Upper lobe of left lung (tissue), 6 donors: ENCODE results near the gene MAP4K4. TPM values are rescaled to one million over a fixed set of nuclear protein-coding genes. Genes with fewer than 3 reads are reported as not detected.

Experiments used
- ATAC-seq, 2 donors: fragments of 200-7000 bp; cut with Tn5 transposase; one replicate each; pipeline ENCODE4 v1.9.1; 2022; ENCODE audit warnings: mild to moderate bottlenecking in 2 of 2, moderate library complexity in 2 of 2; ENCODE audit not compliant: low FRiP score in 2 of 2
- DNase-seq, 2 donors: peaks; one replicate each; pipeline ENCODE4 v3.0.0-alpha.2; 2019 to 2020
- H3K27ac ChIP-seq, 4 donors: fragments of 200-600 bp; sonication (generic); one replicate each; pipeline ENCODE4 v1.5.1; 2016 to 2019
- H3K27me3 ChIP-seq, 4 donors: fragments of 200-600 bp; sonication (generic); one replicate each; pipeline ENCODE4 v1.5.1; 2017 to 2019
- H3K36me3 ChIP-seq, 4 donors: fragments of 200-600 bp; sonication (generic); one replicate each; pipeline ENCODE4 v1.5.1; 2016 to 2019
- H3K4me1 ChIP-seq, 4 donors: fragments of 200-600 bp; sonication (generic); one replicate each; pipeline ENCODE4 v1.5.1; 2018 to 2019
- H3K4me3 ChIP-seq, 4 donors: fragments of 200-600 bp; sonication (generic); one replicate each; pipeline ENCODE4 v1.5.1; 2017 to 2019; ENCODE audit warnings: mild to moderate bottlenecking in 2 of 4, moderate library complexity in 1 of 4
- H3K9me3 ChIP-seq, 4 donors: fragments of 200-600 bp; sonication (generic); one replicate each; pipeline ENCODE4 v1.5.1; 2018 to 2019
- CTCF ChIP-seq, 6 experiments: fragments of 450-650 bp in 4 of 6; fragments of 200-600 bp in 2 of 6; sonication (generic) in 2 of 6; IDR thresholded peaks; one replicate each; pipeline ENCODE4 v1.5.1; 2016 to 2019; ENCODE audit warnings: antibody characterized with exemption in 6 of 6
- EP300 ChIP-seq, 4 donors: sonication (generic); formaldehyde crosslinking; IDR thresholded peaks; one replicate each; pipeline ENCODE4 v1.5.1; 2017; ENCODE audit warnings: antibody characterized with exemption in 4 of 4, control low read depth in 2 of 4
- POLR2A ChIP-seq, 4 donors: fragments of 450-650 bp; IDR thresholded peaks; one replicate each; pipeline ENCODE4 v1.5.1; 2016 to 2017; ENCODE audit warnings: antibody characterized with exemption in 4 of 4, mild to moderate bottlenecking in 2 of 4
- POLR2AphosphoS5 ChIP-seq, 2 donors: sonication (generic); formaldehyde crosslinking; IDR thresholded peaks; one replicate each; pipeline ENCODE4 v1.5.1; 2017; ENCODE audit warnings: antibody characterized with exemption in 2 of 2
- WGBS, 2 donors: methylation state at CpG; one replicate each; pipeline ENCODE4 v1.1.5; 2017 to 2018; 5-methylcytosine and 5-hydroxymethylcytosine counted together
- total RNA-seq, 6 donors: library from RNA; depleted of rRNA in 4 of 6; stranded (reverse); fragments of >200 nt in 4 of 6; gene quantifications; one replicate each; pipeline versions ENCODE4 v1.1.0 to v1.2.1, GENCODE V29; 2016 to 2021
- donor health status: DM: no; HTN: no; CAD: no; lungs with moderate emphysema.
- donor health status: DM: no; HTN: yes; CAD: no; lungs with severe emphysema.

MAP4K4 gene
- total RNA-seq, 6 donors from 2014 or later = 49.8 to 88.0 (median 56.4) TPM

- no peaks in the 10 kb centered on the region for H3K27me3 ChIP-seq
- H3K4me1 ChIP-seq = no peaks in the 10 kb centered on the region
- ATAC-seq (no peak), DNase-seq (no peak)
- H3K27ac ChIP-seq = no peak overlapping the region
- no peak for TF ChIP-seq POLR2A (IDR thresholded peaks at IDR 0.05)
- TF ChIP-seq CTCF (IDR thresholded peaks at IDR 0.05) = no peak
- H3K9me3 ChIP-seq = no peaks in the 10 kb centered on the region
- WGBS, 2 donors = 91 to 94% methylated on average over 4 of the region's 4 CpGs
- H3K4me3 ChIP-seq = no peak overlapping the region
- H3K36me3 ChIP-seq = peaks cover 0 to 49% (median 14%) of the 10 kb centered on the region in 4 donors
Measured at GRCh38 chr2:101854877-101855276, 157.4 kb downstream of the MAP4K4 start.

GRCh38 chr2:101855776-101856175 is 158.3 kb downstream of the MAP4K4 start:
- 95 to 97% methylated on average over 9 of the region's 9 CpGs for WGBS, 2 donors
- peaks cover 4 to 58% (median 19%) of the 10 kb centered on the region in 4 donors for H3K36me3 ChIP-seq
- no peak for ATAC-seq

GRCh38 chr2:101858246-101858645 is 160.7 kb downstream of the MAP4K4 start:
- no peak overlapping the region for H3K4me3 ChIP-seq
- ATAC-seq (no peak), DNase-seq (no peak)
- no peak for TF ChIP-seq POLR2A (IDR thresholded peaks at IDR 0.05)
- peaks cover 5 to 61% (median 25%) of the 10 kb centered on the region in 4 donors for H3K36me3 ChIP-seq
- no peak overlapping the region for H3K27ac ChIP-seq
- H3K4me1 ChIP-seq = no peaks in the 10 kb centered on the region
- H3K9me3 ChIP-seq = no peaks in the 10 kb centered on the region
- no peaks in the 10 kb centered on the region for H3K27me3 ChIP-seq

More at GRCh38 chr2:101855776-101856175, 158.3 kb downstream of the MAP4K4 start:
- Histone ChIP-seq H3K27me3 (no peaks in the 10 kb centered on the region), H3K9me3 (no peaks in the 10 kb centered on the region), H3K4me3 (no peak overlapping the region), H3K4me1 (no peaks in the 10 kb centered on the region), H3K27ac (no peak overlapping the region)
- no peak for DNase-seq
- no peak for TF ChIP-seq EP300 (IDR thresholded peaks at IDR 0.05)
- TF ChIP-seq POLR2AphosphoS5 (IDR thresholded peaks at IDR 0.05) = no peak
- no peak for TF ChIP-seq POLR2A (IDR thresholded peaks at IDR 0.05)
- TF ChIP-seq CTCF (IDR thresholded peaks at IDR 0.05) = no peak

- H3K4me1 ChIP-seq = no peaks in the 10 kb centered on the region
- no peak overlapping the region for H3K4me3 ChIP-seq
- no peaks in the 10 kb centered on the region for H3K27me3 ChIP-seq
- WGBS, 2 donors = 92 to 96% methylated on average over 4 of the region's 4 CpGs
- no peak for ATAC-seq
- H3K27ac ChIP-seq = no peak overlapping the region
- no peaks in the 10 kb centered on the region for H3K9me3 ChIP-seq
- H3K36me3 ChIP-seq = peaks cover 5 to 65% (median 27%) of the 10 kb centered on the region in 4 donors
- no peak for DNase-seq
- TF ChIP-seq POLR2A (IDR thresholded peaks at IDR 0.05) = no peak
- no peak for TF ChIP-seq POLR2AphosphoS5 (IDR thresholded peaks at IDR 0.05)
- TF ChIP-seq EP300 (IDR thresholded peaks at IDR 0.05) = no peak
- TF ChIP-seq CTCF (IDR thresholded peaks at IDR 0.05) = no peak
Measured at GRCh38 chr2:101858910-101859309, 161.4 kb downstream of the MAP4K4 start.

GRCh38 chr2:101859604-101860003 is 162.1 kb downstream of the MAP4K4 start:
- Histone ChIP-seq H3K4me3 (no peak overlapping the region), H3K36me3 (peaks cover 5 to 63% (median 27%) of the 10 kb centered on the region in 4 donors), H3K27me3 (no peaks in the 10 kb centered on the region), H3K9me3 (no peaks in the 10 kb centered on the region), H3K27ac (no peak overlapping the region), H3K4me1 (peaks cover 0 to 2% (median 0%) of the 10 kb centered on the region in 4 donors)
- WGBS, 2 donors = 95% methylated on average over 16 of the region's 16 CpGs
- no peak for TF ChIP-seq EP300 (IDR thresholded peaks at IDR 0.05)
- TF ChIP-seq POLR2A (IDR thresholded peaks at IDR 0.05) = no peak
- TF ChIP-seq POLR2AphosphoS5 (IDR thresholded peaks at IDR 0.05) = no peak
- no peak for TF ChIP-seq CTCF (IDR thresholded peaks at IDR 0.05)
- DNase-seq = peak in 1 of 2 donors; percentile 43
- ATAC-seq = no peak
